Stimulated activated CD8-positive, alpha-beta memory T cell treated with anti-CD3 and anti-CD28 coated beads, Interleukin-15, amount 100 ng/mL, for 4 hours (primary cell): ENCODE data around the gene PAPSS2.
"Not testable (repeated sequence)": the region's sequence is repeated elsewhere in the genome, so short reads cannot be mapped to it uniquely, and the experiment has no call there.

Experiments used
- DNase-seq, 2 donors: peaks; one replicate each; pipeline ENCODE4 v3.0.0-alpha.2; 2020; ENCODE audit warnings: low read depth in 2 of 2

Gene PAPSS2

DNA sequence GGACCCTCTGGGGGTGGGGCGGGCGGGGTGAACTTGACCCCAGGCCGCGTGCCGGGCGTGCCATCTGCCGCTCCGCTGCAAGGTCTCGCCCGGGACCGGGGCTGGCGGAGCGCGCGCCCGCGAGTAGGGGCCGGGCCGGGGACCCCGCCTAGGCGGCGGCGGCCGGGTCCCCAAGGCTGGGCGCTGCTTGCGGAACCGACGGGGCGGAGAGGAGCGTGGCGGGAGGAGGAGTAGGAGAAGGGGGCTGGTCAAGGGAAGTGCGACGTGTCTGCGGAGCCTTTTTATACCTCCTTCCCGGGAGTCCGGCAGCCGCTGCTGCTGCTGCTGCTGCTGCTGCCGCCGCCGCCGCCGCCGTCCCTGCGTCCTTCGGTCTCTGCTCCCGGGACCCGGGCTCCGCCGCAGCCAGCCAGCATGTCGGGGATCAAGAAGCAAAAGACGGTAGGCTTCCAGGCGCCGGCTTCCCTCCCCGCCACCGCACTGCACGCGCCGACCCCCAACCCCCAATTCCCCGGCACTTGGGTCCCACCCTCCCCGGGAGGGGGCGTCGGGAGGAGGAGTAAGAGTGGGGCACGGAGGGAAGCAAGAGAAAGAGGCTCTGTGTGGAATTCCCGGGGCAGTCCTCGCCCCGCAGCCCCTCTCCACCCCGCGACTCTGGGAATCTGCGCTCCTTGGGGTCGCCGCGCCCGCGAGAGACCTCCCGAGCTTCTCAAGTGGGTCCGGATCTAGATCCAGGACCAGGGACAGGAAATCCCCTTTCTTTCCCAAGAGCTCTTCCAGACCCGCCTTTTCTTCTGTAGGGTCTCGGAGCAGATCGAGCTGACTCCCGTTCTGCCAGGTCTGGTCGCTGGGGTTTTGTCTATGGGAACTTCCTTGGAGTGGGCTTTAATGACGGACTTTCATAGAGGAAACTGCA, at the start of gene PAPSS2:
PAPSS2 (plus strand) TSS at position 308 of the 913 bp plus-strand sequence; CDS start at position 412, 104 bp downstream.
- DNase-seq: no peak

DNA sequence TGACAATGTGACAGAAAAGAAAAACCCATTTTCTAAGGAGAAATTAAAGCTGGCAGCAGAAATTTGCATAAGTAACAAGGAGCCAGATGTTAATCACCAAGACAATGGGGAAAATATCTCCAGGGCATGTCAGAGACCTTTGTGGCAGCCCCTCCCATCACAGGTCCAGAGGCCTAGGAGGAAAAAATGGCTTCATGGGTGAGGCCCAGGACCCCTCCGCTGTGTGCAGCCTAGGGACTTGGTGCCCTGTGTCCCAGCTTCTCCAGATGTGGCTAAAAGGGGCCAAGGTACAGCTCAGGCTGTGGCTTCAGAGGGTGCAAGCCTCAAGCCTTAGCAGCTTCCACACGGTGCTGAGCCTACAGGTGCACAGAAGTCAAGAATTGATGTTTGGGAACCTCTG, 48.3 kb upstream of the PAPSS2 start:
- DNase-seq: not testable (repeated sequence)

DNA sequence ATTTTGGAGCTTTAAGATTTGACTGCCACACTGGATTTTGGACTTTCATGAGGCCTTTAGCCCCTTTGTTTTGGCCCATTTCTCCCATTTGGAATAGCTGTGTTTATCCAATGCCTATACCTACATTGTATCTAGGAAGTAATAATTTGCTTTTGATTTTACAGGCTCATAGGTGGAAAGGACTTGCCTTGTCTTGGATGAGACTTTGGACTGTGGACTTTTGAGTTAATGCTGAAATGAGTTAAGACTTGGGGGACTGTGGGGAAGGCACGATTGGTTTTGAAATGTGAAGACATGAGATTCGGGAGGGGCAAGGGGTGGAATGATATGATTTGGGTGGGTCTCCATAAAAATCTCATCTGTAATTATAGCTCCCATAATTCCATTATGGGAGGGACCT, 47.6 kb upstream of the PAPSS2 start:
- DNase-seq: no peak

DNA sequence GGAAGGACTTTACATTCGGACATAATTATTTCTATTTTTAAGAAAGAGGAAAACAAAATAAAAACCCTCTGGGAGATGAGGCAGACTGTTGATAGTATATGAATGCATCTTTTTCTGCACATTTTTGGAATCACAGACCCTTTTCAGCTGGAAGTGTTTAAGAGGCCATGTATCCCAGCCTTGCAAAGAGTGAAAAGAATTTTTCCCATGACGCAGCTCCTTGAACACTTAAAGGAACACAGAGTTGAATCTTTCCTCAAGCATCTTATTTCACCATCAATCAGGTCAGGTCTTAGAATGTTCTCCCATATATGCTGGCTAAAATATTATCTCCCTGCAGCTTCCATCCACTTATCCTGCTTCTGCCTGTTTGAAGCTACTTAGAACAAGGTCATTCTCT, 45.9 kb upstream of the PAPSS2 start:
- no peak for DNase-seq

DNA sequence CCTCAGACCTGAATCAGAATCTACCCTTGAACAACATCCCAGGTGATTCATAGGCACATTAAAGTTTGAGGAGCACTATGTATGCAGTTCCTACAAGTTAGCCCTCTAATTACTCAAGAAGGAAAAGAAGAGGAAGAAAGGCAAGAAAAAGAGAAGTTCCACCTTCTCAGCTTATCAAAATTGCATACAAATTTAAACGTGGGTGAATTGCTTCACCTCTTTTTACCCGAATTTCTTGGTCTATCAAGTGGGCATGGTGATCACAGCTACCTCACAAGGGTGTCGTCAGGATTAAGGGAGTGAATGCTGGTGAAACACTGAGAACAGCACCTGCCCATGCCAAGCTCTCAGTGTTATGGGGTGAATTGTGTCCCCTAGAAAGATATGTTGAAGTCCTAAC, 43.8 kb upstream of the PAPSS2 start:
- DNase-seq: no peak

DNA sequence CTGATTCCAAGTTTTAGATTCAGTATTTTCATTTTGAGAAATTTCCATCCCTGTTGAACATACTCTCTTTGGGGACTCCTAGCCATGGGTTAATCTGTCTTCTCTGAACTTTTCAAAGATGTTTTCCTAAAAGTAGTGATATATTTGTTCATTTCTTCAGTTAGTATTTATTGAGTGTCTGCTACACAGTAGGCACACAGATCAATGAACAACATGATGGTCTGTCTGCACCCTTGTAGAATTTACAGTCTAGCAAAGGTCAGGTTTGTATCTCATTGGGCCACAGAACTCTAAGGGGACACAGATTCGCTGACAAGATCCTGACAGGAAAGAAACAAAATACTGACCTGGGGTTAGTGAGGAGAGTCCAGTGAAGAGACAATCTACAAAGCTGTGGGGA, 42.2 kb upstream of the PAPSS2 start:
- DNase-seq: no peak

DNA sequence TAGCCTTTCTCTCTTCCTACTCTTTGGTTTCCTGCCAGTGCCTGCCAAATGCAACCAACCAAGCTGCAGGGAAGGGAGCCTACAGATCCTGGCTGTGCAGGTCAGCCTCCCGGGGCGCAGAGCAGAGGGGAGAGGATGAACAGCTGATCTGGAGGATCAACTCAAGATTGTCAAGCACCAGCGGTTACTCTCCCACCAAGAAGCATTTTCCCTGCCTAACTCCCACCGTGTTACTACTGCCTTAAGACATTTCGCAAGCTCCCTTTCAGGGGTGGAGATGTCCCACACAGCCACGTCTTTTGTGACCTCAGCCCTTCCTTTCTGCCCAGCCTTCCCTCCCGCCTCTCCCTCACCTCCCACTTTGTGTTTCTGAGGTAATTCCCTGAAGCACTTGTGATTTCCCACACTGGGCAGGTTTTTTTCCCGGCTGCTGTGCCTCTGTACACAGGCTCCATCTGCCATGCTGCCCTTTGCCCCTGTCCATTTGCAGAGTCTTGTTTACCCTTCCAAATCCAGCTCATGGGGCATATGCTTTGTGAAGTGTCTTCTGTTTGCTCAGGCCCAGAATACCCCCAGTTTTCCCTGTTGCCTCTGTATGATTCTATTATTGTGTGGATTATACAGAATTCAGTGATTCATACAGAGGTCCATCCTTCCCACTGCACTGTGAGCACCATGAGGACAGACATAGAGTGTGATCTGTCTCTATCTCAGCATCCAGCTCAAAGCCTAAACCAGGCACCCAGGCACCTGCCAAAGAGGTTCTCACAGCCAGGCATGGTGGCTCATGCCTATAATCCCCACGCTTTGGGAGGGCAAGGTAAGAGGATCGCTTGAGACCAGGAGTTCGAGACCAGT, 40.9 kb upstream of the PAPSS2 start:
- DNase-seq: no peak

DNA sequence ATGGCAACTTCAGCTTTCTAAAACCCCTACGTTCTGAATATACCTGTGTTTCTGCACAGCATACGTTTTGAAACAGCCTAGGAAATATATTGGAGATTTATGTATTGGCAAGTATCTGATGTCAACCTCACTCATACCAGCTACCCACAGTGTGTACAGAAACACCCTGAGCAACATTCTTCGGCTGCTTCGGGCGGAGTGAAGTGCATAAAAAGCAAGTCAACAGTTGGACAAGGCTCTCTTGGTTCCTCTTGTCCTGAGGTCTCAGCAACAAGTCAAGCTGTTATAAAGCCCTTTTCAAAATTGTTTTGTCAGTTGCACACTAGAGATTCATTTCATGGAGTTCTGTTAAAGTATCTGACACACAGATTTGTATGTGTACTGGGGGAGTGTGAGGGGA, 40.0 kb upstream of the PAPSS2 start:
- DNase-seq: no peak

DNA sequence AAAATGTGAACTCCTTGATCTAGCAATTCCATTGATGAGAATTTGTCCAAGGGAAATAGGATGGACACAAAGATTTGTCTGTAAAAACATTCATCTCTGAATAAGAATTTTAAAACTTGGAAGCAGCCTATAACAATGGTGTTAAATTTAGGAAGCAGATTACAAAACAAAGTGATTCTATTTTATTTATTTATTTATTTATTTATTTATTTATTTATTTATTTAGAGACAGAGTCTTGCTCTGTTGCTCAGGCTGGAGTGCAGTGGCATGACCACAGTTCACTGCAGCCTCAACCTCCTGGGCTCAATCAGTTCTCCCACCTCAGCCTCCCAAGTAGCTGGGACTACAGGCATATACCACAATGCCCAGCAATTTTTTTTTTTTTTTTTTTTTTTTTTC, 38.2 kb upstream of the PAPSS2 start:
- DNase-seq: not testable (repeated sequence)

DNA sequence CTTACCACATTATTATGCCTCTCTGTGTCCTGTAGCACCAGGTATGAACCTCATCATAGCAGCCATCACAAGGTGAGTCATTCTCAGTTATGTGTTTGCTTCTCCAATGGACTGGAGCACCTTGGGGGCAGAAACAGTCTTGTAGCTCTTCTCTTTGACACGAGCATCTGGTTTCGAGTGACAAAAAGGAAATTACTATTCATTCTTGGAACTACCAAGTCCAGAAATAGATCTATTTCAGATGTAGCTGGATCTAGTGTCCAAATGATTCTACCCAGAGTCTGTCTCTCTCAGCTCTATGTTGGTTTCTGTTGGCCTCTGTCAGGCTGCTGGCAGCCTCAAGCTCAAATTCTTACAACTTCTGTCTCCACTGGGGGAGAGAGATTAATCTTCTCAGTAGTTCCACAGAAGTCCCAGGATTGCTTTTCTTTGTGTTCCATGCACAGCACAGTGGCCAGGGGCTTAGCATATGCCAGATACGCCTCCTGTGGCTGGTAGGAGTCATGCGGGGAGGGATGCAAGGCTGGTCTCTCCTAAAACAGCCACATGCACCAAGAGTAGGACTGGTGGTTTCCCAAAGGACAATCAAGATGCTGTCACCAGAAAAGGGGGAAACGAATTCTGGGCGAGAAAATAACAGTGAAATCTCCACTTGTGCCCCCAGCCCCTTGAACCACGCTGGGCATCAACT, 37.2 kb upstream of the PAPSS2 start:
- no peak for DNase-seq

DNA sequence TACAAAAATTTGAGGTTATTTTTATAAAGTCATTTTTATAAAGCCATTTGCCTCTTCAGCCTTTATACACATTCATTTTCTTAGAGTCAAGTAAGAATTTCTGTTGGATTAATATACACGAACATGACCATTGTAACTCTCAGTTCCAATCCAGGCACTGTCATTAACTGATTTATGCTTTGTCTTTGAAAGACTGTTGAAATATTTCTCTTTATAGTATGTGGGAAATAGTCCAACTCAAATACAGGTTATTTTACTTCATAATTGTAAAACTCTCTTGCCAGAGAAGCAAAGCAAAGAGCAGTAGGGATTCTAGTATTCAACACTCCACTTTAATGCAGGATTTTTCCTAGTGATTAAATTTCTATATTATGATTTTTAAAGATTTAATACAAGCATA, 36.5 kb upstream of the PAPSS2 start:
- DNase-seq: no peak

DNA sequence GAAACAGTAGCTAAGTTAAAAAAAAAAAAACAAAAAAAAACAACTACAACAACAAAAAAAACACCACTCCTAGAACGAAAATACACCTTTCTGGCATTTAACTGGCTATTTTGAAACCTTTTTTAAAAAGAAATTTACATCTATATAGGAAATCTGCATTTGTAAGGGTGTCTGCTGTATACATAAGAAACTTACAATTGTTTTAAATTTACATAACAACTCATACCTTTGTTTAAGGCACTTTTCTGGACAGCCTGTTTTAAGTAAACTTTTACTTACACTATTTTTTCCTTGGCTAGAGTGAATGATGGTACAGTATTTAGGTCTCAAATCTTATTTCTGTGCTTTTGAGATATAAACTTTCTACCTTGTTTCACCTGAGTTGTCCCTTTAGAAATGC, 34.0 kb upstream of the PAPSS2 start:
- no peak for DNase-seq

DNA sequence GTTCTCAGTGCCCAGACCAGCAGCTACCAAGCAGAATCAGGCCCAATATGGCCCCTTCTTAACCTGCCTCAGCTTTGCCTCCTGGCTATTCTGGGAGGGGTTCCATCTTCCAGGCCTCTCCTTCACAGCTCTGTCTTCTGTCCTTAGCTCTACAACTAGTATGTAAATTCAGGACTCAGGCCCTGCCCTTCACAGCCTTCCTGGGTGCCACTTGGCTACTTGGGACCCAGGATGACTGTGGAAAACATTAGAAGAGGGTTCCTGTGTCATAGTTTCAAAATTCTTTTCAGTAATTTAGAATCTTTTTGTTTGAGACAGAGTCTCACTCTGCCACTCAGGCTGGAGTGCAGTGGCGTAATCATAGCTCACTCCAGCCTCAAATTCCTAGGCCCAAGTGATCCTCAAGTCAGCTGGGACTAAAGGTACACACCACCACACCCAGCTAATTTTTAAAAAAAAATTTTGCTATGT, 33.2 kb upstream of the PAPSS2 start:
- DNase-seq: no peak

DNA sequence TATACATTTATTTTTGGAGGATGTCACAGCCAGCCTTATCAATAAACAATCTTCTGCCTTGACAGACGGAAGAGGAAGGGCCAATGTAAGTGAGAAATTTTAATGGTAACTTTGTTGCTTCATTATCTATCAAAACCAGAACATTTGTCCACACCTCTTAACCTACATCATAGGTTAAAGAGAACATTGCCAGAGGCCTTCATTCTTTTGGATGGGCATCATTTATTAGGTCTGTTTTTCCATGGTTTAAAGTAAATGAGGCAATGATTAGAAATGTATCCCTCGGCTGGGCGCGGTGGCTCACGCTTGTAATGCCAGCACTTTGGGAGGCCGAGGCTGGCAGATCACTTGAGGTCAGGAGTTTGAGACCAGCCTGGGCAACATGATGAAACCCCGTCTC, 29.5 kb upstream of the PAPSS2 start:
- DNase-seq: no peak

DNA sequence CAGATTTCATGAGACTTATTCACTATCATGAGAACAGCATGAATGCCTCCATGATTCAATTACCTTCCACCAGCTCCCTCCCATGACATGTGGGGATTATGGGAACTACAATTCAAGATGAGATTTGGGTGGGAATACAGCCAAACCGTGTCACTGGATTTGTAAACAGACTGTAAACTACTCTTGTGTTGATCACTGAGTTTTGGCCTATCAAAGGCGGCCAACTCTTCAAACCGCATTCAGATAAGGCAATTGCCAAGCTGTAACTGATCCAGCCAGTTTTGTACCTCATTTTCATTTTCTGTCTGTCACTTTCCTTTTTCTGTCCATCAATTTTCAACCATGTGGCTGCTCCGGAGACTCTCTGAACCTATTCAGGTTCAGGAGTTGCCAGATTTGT, 27.2 kb upstream of the PAPSS2 start:
- no peak for DNase-seq

DNA sequence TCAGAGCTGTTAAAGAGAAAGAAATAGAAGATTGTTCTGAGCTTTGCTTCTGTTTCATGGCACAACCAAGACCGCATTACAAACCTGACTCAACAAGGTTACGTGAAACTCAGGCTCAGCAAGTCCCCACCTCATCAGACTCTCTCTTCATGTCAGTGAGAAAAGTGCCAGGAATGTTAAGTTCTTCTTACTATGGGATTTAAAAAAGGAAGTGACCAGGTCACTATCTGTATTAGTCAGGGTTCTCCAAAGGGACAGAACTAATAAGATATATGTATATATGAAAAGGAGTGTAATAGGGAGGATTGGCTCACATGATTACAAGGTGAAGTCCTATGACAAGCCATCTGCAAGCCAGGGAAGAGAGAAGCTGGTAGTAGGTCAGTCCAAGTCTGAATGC, 25.4 kb upstream of the PAPSS2 start:
- DNase-seq: no peak

DNA sequence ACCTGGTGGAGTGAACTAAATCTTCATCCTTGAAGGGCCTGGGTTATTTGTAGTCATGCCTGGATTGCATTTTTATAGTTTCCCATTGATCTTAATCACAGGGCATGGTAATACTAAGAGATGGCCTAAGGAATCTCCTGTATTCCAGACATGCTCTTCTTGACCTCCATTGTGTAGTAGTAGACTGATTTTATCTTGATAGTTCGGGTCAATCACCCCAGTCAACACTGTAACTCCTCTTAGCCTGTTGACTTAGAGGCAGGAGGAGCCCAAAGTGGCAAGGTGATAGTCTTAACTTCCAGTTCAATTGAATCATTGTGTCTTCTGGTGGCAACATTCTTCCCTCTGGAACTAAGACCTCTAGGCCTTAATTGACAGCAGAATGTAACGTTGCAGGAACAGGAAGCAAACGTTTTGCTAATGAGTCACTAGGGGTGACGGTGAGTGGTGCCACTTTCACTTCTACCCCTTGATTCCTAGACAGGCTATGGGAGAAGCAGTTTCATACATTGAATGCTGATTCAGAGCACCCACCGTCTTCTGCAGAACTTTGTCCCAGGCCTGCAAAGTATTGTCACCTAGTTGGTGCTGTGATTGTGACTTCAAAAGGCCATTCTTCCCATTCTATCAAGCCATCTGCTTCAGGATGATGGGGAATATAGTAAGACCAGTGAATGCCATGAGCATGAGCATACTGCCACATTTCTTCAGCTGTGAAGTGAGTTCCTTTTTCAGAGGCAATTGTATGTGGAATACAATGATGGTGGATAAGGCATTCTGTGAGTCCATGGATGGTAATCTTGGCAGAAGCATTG, 24.0 kb upstream of the PAPSS2 start:
- no peak for DNase-seq

DNA sequence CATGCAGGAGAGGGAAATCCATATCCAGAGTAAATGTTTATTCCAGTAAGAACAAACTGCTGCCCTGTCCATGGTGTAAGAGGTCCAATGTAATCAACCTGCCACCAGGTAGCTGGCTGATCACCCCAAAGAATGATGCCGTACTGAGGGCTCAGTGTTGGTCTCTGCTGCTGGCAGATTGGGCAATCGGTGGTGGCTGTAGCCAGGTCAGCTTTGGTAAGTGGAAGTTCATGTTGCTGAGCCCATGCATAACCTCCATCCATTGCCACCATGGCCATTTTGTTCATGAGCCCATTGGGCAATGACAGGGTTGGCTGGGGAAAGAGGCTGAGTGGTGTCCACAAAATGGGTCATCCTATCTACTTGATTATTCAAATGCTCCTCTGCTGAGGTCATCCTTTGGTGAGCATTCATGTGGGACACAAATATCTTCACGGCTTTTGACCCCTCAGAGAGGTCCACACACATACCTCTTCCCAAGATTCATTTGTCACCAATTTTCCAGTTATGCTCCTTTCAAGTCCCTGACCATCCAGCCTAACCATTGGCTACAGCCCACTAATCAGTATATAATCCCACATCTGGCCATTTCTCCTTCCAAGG, 23.3 kb upstream of the PAPSS2 start:
- no peak for DNase-seq

DNA sequence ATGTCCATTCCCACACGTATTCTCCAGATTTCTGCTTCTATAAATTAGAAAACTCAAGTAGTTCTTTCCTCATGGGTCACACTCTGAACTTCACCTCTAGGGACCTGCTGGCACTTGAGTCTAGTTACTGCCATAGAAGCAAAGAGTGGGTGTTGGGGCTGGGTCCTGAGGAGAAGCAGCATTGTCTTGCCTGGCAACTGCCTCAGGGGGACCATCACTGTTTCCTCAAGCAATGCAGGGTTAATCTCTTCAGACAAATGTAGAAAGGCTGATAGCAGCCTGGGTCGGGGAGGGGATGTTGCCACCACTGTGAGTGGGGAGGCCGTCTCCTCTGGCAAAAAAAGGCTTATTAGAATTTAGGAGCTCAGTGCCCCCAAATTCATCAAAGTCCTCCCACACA, 20.2 kb upstream of the PAPSS2 start:
- DNase-seq: no peak

DNA sequence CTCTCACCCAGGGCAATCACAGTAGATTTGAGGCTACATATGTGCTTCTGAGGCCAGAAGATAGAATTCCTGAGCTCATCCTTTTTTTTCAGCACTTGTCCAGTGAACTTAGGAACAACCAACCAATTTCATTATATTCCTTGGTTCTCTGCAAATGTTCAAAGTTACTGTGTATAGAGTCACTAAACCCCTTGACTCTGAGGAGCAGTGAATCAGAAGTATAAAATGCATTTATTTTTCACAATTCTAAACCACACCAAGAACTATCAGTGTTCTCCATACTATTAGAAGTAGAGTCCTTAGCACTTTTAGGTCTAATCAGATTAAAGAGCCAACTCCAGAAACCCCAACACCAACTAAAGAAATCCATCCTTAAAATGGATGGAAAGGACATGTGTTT, 19.6 kb upstream of the PAPSS2 start:
- no peak for DNase-seq

DNA sequence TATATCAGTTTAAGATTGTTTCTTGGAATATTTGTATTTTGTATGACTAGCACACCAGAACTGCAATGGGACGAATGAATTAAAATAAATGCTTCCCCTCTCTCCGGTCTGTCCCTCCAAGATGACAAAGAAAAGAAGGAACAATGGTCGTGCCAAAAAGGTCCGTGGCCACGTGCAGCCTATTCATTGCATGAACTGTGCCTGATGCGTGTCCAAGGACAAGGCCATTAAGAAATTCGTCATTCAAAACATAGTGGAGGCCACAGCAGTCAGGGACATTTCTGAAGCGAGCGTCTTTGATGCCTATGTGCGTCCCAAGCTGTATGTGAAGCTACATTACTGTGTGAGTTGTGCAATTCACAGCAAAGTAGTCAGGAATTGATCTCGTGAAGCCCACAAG, 17.2 kb upstream of the PAPSS2 start:
- no peak for DNase-seq
